Testis (tissue), 2 donors: Measurements from ENCODE around the gene ANXA1.

ENCODE experiments used
- POLR2A ChIP-seq: fragments of 450-650 bp; IDR thresholded peaks from one replicate; pipeline ENCODE4 v1.6.1; 2017; ENCODE audit warnings: antibody characterized with exemption, mild to moderate bottlenecking, moderate library complexity
- TF ChIP-seq, protein P1 (sequence below), 3 experiments: fragments of 450-650 bp in 2 of 3; fragments of 200-600 bp in 1 of 3; sonication (generic) in 1 of 3; IDR thresholded peaks; one replicate each; pipeline ENCODE4 v1.5.1; 2016 to 2019; ENCODE audit warnings: antibody characterized with exemption in 3 of 3, mild to moderate bottlenecking in 2 of 3, moderate library complexity in 1 of 3

DNA sequence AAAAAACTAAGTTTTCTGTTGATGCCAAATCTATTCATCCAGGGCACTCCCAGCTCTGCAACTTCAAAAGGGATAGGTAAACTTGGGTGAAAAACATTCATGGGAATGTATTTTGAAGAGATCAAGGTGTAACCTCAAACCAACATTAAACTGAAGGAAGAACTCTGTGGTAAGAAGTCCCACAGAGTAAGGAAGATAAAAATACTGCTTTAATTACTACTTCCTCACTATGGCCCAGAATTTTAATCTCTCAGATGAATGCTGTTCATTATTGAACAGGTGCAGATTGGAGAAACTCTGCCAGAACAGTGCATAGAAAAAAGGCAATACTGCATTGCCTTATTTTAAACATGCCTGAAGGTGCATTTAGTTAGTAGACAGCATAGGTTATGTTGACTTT, 37.6 kb upstream of the ANXA1 start:
- TF ChIP-seq, protein P1, sequence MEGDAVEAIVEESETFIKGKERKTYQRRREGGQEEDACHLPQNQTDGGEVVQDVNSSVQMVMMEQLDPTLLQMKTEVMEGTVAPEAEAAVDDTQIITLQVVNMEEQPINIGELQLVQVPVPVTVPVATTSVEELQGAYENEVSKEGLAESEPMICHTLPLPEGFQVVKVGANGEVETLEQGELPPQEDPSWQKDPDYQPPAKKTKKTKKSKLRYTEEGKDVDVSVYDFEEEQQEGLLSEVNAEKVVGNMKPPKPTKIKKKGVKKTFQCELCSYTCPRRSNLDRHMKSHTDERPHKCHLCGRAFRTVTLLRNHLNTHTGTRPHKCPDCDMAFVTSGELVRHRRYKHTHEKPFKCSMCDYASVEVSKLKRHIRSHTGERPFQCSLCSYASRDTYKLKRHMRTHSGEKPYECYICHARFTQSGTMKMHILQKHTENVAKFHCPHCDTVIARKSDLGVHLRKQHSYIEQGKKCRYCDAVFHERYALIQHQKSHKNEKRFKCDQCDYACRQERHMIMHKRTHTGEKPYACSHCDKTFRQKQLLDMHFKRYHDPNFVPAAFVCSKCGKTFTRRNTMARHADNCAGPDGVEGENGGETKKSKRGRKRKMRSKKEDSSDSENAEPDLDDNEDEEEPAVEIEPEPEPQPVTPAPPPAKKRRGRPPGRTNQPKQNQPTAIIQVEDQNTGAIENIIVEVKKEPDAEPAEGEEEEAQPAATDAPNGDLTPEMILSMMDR (IDR thresholded peaks at IDR 0.05) = no peak
- no peak for TF ChIP-seq POLR2A
